NCI-H2196 treated with DMSO at 0.1 percent for 48 hours (cell line): Measurements from ENCODE around the gene SRGAP1.

Experiments
- DNase-seq: peaks from one replicate; lab custom pipeline; 2025; ENCODE audit not compliant: unreplicated experiment; lab: John Stamatoyannopoulos, UW

Gene SRGAP1

GRCh38 chr12:63963868-63964267, 119.4 kb downstream of the SRGAP1 start:
- no peak for DNase-seq

- DNase-seq, result no peak
These were observed 119.8 kb downstream of the SRGAP1 start for GRCh38 chr12:63964301-63964700.

GRCh38 chr12:63965936-63966605, 121.6 kb downstream of the SRGAP1 start:
- no peak for DNase-seq

DNA sequence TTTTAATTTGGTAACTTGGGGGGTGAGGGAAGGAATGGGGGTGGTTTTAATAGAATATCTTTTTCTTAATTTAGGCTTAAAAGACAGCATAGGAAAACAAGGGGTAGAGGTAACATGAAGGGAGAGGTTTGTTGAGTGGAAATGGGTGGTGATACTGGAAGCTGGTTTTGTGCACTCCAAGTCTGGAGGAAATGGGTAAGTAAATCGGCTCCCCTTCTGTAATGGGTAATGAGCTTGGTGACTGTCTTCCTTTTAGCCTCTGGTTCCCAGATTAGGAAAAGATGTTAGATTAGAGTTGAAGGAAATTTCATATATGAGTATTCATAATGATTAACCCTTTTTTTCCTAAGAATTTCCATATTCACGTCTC, 122.1 kb downstream of the SRGAP1 start:
- no peak for DNase-seq

DNA sequence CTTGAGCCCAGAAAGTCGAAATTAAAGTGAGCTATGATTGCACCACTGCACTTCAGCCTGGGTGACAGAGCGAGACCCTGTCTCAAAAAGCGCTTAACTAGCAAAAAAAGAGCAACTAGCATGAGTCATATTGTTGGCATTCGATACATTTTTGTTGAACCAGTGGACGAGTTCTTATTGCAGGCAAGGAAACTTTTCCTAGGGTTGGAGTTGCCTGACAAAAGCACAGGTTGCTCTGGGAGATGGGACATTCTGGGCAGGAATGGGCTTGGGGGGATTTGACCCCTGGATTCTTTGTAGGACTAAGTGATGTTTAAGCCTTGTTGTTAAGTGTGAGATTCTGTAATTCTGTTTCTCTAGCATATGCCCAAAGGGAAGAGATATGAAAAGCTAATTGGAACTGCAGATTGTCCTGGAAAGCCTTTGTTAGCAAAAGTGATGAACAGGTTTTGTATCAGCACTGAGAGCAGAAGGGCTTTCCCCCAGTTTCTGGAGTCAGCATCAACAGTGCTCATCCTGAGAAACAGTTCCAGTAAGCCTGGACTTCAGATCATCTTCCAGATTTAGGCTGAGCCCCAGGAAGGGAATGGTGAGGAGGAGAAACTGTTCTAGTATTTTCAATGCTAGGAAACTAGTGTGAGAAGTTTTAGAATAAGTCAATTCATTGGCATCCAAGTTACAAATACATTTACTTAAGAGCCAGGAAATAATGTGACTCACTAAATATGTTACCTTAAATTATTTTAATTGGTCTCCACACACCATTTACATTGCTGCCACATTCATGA, 123.1 kb downstream of the SRGAP1 start:
- no peak for DNase-seq

DNA sequence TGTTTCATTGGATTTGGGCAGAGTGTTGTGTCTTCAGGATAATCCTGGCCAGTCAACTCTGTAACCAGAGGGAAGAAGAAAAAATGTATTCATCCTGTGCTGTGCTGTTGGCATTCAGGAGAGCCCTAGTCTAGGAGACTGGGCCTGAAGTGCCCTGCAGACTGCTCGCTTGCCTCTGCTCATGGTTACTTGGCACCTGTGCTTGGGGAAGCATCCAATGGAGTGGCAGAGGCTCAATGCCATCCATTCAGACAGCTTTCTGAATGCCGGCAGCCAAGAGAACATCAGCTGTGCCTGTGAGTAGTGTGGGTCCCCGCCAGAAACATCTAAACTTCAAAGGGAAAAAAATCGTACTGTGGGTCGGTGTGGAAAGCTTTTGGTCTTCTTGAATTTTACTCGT, 124.2 kb downstream of the SRGAP1 start:
- DNase-seq, result no peak

DNA sequence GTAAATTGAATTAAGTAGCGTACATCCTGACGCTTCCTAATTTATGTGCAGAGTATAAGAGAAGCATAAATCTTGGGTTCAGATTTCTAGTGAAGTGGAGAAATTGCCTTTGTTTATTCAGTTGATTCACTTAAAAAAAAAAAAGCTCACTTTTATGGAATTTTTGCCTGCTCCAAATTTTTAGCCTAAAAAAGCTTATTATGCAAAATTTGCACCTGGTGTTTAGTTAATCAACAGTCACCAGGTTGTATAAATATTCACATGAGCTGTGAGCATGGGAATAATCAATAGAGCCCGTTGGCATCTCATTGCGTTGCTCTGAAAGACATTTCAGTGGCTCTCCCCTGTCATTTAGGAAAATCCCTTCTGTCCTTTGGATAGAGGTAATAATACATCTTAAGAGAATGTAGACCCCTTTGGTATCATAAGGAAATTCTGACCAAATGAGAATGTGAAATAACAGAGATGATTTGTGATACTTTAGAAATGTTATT, 132.4 kb downstream of the SRGAP1 start:
- no peak for DNase-seq

- no peak for DNase-seq
These were observed 132.9 kb downstream of the SRGAP1 start for GRCh38 chr12:63977441-63977840.

DNA sequence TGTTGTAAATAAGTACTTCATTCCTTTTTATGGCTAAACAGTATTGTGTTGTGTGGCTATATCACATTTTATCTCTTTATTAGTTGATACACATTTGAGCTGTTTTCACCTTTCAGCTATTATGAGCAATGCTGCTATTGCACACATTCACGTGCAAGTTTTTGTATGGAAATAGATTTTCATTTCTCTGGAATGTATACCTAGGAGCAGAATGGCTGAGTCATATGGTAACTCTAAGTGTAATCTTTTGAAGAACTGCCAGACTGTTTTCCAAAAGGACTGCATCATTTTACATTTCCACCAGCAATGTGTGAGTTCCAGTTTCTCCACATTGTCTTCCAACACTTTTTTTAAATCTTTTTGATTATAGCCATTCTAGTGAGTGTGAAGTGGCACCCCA, 134.0 kb downstream of the SRGAP1 start:
- DNase-seq, result no peak

DNA sequence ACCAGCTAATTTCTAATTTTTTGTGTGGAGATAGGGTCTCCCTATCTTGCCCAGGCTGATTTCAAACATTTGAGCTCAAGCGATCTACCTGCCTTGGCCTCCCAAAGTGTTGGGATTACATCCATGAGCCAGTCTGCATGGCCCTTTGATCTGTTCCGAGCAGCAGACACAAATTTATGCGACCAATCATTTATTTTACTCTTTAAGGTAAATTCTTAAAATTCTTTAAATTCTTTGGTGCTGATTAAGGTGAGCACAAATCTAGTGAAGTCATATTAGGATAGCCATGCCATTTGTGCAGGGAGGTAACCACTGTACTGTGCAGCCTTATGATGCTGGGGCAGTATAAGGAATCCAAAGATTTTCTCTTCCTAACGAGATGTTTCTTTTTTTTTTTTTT, 135.7 kb downstream of the SRGAP1 start:
- DNase-seq, result no peak

DNA sequence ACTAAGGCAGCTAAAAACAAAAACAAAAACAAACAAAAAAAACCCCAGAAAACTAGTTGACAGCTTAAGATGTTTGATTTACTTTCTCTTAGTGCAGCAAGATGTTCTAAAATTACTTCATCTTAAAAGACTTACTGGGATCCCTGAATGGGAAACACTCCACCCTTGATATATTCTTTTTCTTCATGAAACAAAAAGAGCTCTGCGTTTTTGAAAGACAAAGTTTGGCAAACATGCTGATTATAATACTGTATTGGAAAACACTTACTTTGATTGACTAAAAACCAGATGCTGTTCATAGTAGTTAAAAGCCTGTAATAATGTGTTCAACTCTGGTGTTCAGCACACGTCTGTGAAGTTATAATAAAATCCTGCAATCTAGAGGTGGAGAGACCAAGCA, 136.8 kb downstream of the SRGAP1 start:
- DNase-seq, result no peak

DNA sequence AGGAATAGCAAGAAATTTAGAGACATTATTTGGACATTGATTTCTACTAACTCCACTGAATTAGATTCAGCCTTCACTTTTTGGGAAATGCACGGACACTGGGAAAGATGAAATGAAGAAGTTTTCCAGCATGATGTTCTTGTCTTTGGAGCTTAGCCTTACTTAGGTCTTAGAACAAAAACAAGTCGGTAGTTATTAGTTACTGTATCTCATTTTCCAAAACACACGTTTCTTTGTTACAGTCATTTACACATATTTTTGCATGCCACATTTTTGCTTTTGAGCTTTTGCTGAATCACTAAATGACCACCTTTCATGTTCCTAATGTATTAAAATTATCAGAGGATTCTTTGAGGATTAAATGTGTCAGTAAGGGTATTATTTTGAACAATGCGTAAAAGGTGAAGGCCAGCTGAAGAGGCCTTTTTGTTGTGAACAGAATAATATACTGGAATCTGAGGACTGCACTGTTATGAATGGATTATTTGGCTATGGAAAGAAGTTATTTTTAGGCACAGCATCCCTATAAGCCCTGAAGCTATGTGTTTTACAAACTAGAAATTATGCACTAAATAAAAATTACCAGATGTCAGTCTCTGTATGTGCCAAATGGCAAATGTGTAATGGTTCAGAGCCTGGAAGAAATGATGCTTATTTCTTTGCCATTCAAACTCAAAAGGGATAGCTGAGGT, 138.2 kb downstream of the SRGAP1 start:
- DNase-seq, result no peak

- DNase-seq, result no peak
These were observed 141.0 kb downstream of the SRGAP1 start for GRCh38 chr12:63985456-63985855.

DNA sequence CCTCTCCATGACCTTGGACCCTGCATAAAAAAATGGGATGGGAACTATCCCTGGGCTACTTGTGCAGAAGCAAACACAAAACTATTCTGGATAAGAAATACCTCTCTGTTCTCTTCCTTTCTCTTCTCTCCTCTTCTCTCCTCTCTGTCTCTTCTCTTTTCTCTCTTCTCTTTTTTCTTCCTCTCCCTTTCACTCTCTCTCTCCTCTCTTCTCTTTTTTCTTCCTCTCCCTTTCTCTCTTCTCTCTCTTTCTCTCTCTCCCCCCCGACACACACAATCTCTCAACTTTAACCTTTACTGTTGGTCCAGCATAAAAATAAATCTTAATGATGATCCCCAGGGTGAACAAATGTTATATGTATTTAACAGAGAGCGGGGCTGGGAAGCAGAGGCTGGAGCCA, 141.4 kb downstream of the SRGAP1 start:
- no peak for DNase-seq

DNA sequence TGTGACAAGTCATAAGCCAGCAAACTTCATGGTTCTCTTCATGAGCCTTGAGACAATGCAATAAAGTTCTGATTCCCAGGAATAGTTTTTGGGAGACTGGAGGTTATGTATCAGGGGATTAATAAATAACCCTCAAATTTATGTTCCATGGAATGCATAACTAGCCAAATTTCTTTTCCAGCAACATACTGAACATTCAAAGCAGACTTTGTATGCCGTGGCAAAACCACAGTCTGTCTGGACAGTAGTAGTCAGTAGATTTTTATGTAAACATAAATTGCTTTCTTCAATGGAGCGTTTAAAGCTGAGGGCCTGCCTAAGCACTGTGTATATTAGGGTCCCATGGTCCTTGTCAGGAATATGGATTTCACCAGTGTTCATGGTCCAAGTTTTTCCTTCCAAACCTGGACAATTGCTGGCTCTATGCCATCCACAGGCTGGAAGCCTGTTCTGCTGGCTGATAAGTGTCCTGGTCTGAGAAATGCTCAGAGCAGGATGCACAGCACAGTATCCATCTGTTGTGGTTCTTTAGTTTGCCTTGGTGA, 144.9 kb downstream of the SRGAP1 start:
- no peak for DNase-seq

- no peak for DNase-seq
These were observed 146.5 kb downstream of the SRGAP1 start for GRCh38 chr12:63990828-63991547.

DNA sequence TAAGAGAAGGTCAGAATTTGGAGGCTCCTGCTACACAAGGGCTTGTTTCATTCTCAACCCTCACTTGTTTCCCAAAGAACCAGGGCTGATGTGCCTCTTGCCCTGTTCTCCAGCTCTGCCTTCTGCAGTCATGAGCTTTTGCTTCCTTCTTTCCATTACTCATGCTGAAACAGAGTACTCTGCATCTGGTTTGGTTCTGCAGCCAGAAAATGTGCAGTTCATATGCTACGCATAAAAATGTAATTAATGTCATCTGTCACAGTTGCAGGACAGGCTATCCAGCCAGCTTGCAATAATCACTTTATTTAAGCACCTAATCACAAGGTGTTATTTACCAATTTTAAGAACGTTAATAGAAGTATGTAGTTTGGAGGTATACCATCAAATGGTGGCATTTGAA, 150.2 kb downstream of the SRGAP1 start:
- no peak for DNase-seq

DNA sequence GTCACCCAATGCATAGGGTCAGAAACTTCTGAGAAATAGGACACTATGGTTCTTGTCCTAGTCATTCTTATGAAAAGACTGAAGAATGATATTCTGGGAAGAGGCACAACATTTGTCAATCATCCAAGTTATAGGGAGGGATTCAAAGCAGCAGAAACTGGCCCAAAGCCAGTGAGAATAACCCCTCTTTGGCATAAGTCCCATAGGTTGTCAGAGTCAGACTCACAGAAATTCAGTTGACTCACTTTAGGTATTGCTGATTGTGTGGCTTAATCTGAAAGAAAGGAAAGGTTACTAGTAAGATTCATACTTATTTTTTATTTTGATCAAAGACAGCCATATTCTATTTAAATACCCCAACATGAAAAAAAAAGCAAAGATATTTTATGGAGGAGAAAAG, 151.0 kb downstream of the SRGAP1 start:
- no peak for DNase-seq

- no peak for DNase-seq
These were observed 152.1 kb downstream of the SRGAP1 start for GRCh38 chr12:63996556-63996955.

- DNase-seq, result no peak
These were observed 152.7 kb downstream of the SRGAP1 start for GRCh38 chr12:63997198-63997597.

DNA sequence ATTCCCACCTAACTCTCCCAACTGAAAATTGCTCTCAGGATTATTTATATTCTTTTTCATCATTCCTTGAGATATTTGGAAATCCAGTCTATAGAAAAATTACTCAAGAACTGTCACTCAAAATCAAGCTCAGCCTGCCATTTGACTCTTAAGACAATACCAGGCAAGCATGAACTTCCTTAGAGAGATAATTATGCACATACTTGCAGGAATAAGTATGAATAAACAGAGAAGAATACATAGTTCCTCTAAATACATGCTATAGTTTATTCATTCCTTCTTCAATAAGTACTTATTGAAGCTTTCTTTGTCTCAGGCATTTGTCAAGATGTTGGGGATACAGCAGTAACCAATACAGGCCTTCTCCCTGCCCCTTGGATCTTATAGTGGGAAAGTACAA, 154.1 kb downstream of the SRGAP1 start:
- no peak for DNase-seq
